HPDE6-E6E7 (cell line): ENCODE results near the gene SF3B2.
"Not testable (repeated sequence)": the region's sequence is repeated elsewhere in the genome, so short reads cannot be mapped to it uniquely, and the experiment has no call there.

Experiments used
- DNase-seq: peaks from one replicate; pipeline ENCODE4 v3.0.0; 2011; ENCODE audit warnings: missing footprints; ENCODE audit errors: extremely low spot score

Gene SF3B2

GRCh38 chr11:66017321-66017720 is 34.8 kb upstream of the SF3B2 start:
- no peak for DNase-seq

- DNase-seq, result no peak
Measured at GRCh38 chr11:66020212-66020611, 32.0 kb upstream of the SF3B2 start.

- DNase-seq, result peak; percentile 81
Measured at GRCh38 chr11:66020618-66021357, 31.4 kb upstream of the SF3B2 start.

GRCh38 chr11:66022401-66023185 is 29.6 kb upstream of the SF3B2 start:
- peak; percentile 72 for DNase-seq

- not testable (repeated sequence) for DNase-seq
Measured at GRCh38 chr11:66023186-66023440, 29.1 kb upstream of the SF3B2 start.

- no peak for DNase-seq
Measured at GRCh38 chr11:66026017-66026529, 26.1 kb upstream of the SF3B2 start, which contains the start of gene CATSPER1. Gene CATSPER1, minus strand, starts transcription at chr11:66026479. Its CDS starts 100 bp downstream, at chr11:66026379.

- no peak for DNase-seq
Measured at GRCh38 chr11:66032957-66033735, 19.0 kb upstream of the SF3B2 start.

GRCh38 chr11:66035653-66036333 is 16.4 kb upstream of the SF3B2 start:
- no peak for DNase-seq

GRCh38 chr11:66036334-66036710 is 15.8 kb upstream of the SF3B2 start:
- no peak for DNase-seq

- DNase-seq, result no peak
Measured at GRCh38 chr11:66037327-66037726, 14.8 kb upstream of the SF3B2 start.

- no peak for DNase-seq
Measured at GRCh38 chr11:66039765-66040164, 12.4 kb upstream of the SF3B2 start.

- no peak for DNase-seq
Measured at GRCh38 chr11:66042227-66042995, 9.8 kb upstream of the SF3B2 start.

- DNase-seq, result no peak
Measured at GRCh38 chr11:66042996-66043906, 8.9 kb upstream of the SF3B2 start.

- no peak for DNase-seq
Measured at GRCh38 chr11:66044757-66045156, 7.4 kb upstream of the SF3B2 start.

GRCh38 chr11:66045177-66045639 is 7.0 kb upstream of the SF3B2 start:
- peak; percentile 71 for DNase-seq

- DNase-seq, result no peak
Measured at GRCh38 chr11:66046901-66047300, 5.3 kb upstream of the SF3B2 start.

GRCh38 chr11:66047541-66048365 is 4.4 kb upstream of the SF3B2 start:
- no peak for DNase-seq

GRCh38 chr11:66048547-66049323 is 3.4 kb upstream of the SF3B2 start, which contains the start of gene GAL3ST3:
Gene GAL3ST3, minus strand, starts transcription at chr11:66049161. Its CDS starts 3,746 bp downstream, at chr11:66045415.
- DNase-seq, result no peak
